K562 treated with DMSO at 1 percent for 24 hours (cell line): Measurements from ENCODE around the gene CDC42SE1. TPM values are rescaled to one million over a fixed set of nuclear protein-coding genes. Genes with fewer than 3 reads are reported as not detected.

Source experiments
- total RNA-seq: library from RNA; unstranded; fragments of 300-600 nt; gene quantifications from 2 replicates; pipeline ENCODE4 v1.2.3, GENCODE V29; 2022; ENCODE audit warnings: low read depth; ENCODE audit not compliant: insufficient read depth

CDC42SE1 gene
- 58.3 and 67.9 TPM in 2 replicates for total RNA-seq

DNA sequence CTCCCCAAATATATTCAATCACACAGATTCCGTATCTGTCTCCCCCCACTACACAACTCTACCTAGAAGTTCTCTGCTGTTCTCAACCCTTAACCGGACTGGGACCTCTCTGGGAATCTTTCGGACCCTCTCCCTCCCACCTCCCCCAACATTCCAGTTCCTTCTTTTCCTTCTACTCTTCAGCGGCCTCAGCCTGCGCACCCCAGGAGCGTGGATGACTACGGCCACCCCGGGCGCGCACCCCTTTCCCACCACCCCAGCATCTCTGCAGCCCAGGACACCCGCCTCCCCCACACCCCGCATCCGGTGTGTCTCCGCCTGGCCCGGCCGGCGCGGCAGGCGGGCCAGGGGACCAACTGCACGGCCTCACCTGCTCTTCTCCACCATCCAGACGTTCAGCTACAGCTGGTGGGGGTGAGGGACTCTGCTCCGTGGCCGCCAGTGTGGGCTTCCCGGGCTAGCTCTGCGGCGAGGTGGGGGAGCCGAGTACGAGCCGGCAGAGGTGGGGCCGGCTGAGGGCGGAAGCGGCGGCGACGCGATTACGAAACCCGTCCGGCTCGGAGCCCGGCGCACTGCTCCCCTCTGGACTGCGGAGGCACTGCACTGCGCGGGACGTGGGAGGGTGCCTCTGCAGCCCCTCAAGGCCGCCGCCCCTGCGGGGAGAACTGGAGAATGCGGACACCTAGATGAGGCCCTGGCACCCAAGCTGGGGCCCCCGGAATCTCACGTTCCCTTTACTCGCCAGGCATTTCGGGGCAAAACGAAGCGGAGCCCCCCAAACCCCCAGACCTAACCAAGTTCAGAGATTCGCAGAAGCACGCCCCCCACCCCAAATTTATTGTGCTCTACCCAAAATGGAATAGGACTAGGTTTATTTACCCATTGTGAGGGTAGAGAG, at the start of gene CDC42SE1:
CDC42SE1 (minus strand) TSS at position 514 of the 898 bp plus-strand sequence. CDS start 3,892 bp downstream, outside the sequence.

DNA sequence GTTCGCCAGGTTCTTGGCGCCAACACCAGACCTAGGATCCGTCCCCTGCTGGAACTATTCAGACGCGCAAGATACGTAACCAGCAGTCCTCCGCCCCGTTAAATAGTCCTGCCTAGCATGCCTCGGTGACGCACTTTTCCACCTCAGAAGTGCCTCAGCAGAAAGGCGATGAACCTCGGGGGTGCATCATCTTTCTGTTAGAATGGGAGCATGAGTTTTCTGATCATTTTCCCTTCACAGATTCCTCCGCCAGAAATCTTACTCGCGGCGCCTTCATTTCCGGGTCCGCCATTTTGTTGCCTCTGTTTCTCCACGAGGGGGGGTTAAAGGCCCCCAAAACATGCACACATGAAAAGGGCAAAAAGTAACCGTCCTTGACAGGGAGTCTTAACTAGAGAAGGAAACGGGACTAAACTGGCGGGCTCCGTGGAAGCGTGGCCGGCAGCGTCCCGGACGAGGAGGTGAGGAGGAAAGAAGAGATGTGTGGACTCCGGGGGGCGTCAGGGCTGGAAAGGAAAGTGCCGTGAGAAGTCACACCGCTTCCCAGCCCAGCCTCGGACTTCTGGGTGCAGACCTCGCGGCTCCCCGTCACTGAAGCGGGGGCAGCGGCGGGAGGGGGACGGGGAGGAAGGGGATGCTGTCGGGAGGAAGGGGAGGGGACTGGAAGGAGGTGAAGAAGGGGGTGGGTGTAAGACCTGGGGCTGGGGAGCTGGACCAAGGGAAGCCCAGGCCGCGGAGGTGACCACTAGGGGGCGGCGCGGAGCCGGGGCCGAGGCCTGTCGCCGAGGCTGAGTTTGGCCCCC, 11.3 kb upstream of the CDC42SE1 start, which contains the start of gene GABPB2:
GABPB2 (plus strand) TSS at position 288 of the 803 bp plus-strand sequence. CDS start 17,429 bp downstream, outside the sequence.

DNA sequence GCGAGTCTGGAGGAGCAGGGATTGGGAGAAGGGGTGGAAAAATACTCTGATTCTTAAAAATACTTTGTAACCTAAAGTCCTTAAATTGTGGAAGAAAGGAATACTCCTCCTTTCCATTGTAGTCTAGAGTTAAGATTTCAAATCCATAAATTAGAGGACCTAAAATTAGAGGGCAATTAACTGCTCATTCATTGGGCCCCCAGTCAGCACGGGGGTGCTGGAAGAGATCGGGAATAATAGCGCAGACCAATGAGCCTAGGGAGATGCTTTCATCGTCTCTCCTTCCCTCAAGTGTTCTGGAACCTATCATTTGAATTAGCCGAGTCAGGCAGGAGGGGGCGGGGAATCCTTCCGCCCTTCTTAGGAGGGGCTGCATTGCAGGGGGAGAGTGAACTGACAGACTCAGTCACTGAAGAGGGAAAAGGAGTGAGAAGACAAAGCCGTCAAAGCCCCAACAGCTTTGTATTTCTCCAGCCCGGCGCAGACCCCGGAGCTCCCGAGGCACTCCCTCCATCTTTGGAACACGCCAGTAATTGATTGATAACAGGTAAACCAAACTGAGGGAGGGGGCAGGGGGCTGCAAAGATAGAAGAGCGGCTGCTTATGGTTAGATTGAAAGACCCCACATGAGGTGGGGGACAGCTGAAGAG, 710 bp upstream of the CDC42SE1 start, which contains the start of gene MLLT11:
MLLT11 (plus strand) TSS at position 391 of the 650 bp plus-strand sequence. CDS start 6,828 bp downstream, outside the sequence.

GRCh38 chr1:151047591-151047924, 11.9 kb downstream of the CDC42SE1 start, which contains the start of gene C1orf56:
Gene C1orf56 (plus strand): TSS chr1:151047751. CDS start chr1:151047848, 97 bp downstream.

DNA sequence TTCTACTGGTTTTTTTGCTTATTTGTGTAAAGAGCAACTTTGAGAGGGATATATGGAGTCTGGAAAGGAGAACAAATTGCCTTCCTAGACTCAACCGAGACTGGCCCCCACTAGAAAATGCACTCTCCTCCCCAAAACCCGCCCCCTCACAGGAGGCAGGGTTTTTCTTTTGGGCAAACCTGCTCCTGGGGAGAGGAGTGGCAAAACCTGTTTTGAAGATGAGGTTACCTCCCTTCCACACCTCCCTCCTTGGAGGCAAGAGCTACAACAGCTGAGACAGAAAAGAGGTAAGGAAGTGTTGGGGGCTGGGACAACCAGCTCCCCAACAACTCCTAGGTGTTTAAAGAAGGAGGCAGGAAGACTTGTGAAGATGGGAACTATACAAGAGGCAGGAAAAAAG, 23.1 kb downstream of the CDC42SE1 start, which contains the start of gene BNIPL:
BNIPL (plus strand) TSS at position 231 of the 400 bp plus-strand sequence; CDS start at position 371, 140 bp downstream.

GRCh38 chr1:151008244-151009205, 50.9 kb downstream of the CDC42SE1 start, which contains the start of gene PRUNE1:
Gene PRUNE1 (plus strand): TSS chr1:151008449. CDS start chr1:151008633, 184 bp downstream.

DNA sequence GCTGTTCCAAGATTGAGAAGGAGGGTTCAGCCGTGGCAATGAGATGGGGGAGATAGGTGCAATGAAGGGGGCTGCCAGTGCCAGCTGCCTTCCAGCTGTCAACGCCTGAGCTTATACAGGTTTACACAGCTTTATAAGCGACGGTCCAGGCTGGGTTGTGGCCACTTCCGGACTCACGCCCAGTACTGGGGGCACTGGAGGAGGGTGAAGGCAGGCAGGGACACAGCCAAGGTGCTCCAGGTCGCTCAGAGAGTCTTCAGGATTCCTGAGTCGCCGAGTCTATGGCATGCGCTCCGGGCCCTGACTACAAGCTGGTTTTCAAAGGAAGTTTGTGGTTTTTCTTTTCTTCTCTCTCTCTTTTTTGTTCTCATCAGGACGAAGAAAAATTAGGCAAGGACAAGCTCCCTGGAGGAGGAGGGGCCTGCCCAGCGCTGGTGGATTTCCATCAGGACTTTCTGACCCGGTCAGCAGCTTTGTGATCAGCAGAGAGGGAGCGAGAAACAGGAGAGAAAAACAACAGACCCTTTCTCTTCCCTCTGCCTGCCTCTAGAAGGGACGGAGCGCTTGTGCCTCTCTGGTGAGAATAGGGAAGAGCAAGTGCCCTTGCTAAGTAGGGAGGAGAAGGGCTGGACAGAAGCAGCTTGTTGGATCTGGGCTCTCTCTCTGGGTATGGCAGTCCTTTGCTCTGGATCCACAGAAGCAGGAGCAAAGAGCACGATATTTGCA, 52.9 kb downstream of the CDC42SE1 start, which contains the start of gene MINDY1:
MINDY1 (minus strand) TSS at position 576 of the 726 bp plus-strand sequence. CDS start 4,285 bp downstream, outside the sequence.

Other genes starting within 250 kb of the CDC42SE1 start
- gene ARNT, start 183.0 kb downstream of the CDC42SE1 start, total RNA-seq, result 26.6 and 30.1 TPM in 2 replicates
- not detected in 2 replicates for gene CTXND2, start 172.5 kb downstream of the CDC42SE1 start, total RNA-seq
- gene SETDB1, start 133.3 kb downstream of the CDC42SE1 start, total RNA-seq, result 21.8 and 27.0 TPM in 2 replicates
- 183 and 184 TPM in 2 replicates for gene CERS2, start 84.8 kb downstream of the CDC42SE1 start, total RNA-seq
- 2.5 and 5.2 TPM in 2 replicates for gene ANXA9, start 77.3 kb downstream of the CDC42SE1 start, total RNA-seq
- 18.5 and 23.2 TPM in 2 replicates for gene MINDY1, start 52.7 kb downstream of the CDC42SE1 start, total RNA-seq
- 23.5 and 26.5 TPM in 2 replicates for gene PRUNE1, start 51.2 kb downstream of the CDC42SE1 start, total RNA-seq
- gene BNIPL, start 23.0 kb downstream of the CDC42SE1 start, total RNA-seq, result 1.7 and 2.0 TPM in 2 replicates
- 5.3 and 7.5 TPM in 2 replicates for gene C1orf56, start 11.9 kb downstream of the CDC42SE1 start, total RNA-seq
- gene MLLT11, start 775 bp upstream of the CDC42SE1 start, total RNA-seq, result 9.1 and 9.4 TPM in 2 replicates
- 3.6 and 3.7 TPM in 2 replicates for gene GABPB2, start 11.1 kb upstream of the CDC42SE1 start, total RNA-seq
- gene SEMA6C, start 87.0 kb upstream of the CDC42SE1 start, total RNA-seq, result 8.6 and 9.7 TPM in 2 replicates
- gene TNFAIP8L2, start 97.0 kb upstream of the CDC42SE1 start, total RNA-seq, result 0.79 and 2.2 TPM in 2 replicates
- 5.2 and 5.8 TPM in 2 replicates for gene LYSMD1, start 106.3 kb upstream of the CDC42SE1 start, total RNA-seq
- 41.3 and 42.0 TPM in 2 replicates for gene SCNM1, start 106.5 kb upstream of the CDC42SE1 start, total RNA-seq
- 0.38 TPM in 1 of 2 replicates, not detected in the other for gene TMOD4, start 116.4 kb upstream of the CDC42SE1 start, total RNA-seq
- gene VPS72, start 130.6 kb upstream of the CDC42SE1 start, total RNA-seq, result 74.3 and 81.7 TPM in 2 replicates
- gene PIP5K1A, start 138.9 kb upstream of the CDC42SE1 start, total RNA-seq, result 17.7 and 19.0 TPM in 2 replicates
- 331 and 341 TPM in 2 replicates for gene PSMD4, start 195.1 kb upstream of the CDC42SE1 start, total RNA-seq
- 40.9 and 43.8 TPM in 2 replicates for gene ZNF687, start 222.7 kb upstream of the CDC42SE1 start, total RNA-seq